PC-3 (cell line): ENCODE measurements around the gene SVOP. TPM values are rescaled to one million over a fixed set of nuclear protein-coding genes. Genes with fewer than 3 reads are reported as not detected.

Source experiments
- ATAC-seq: fragments of 200-7000 bp; cut with Tn5 transposase; 2 replicates; pipeline ENCODE4 v1.9.1; 2020; ENCODE audit warnings: mild to moderate bottlenecking, moderate library complexity
- BruUV-seq: library from RNA; stranded (reverse); fragments of 400-500 nt; replicated peaks from 2 replicates; lab custom pipeline; 2021; lab: Mats Ljungman, UMichigan
- CTCF ChIA-PET: fragments of 300-600 bp; sonication (Branson Sonifier 250); formaldehyde crosslinking; loops from one replicate; lab custom pipeline; 2022; ENCODE audit warnings: antibody characterized with exemption; lab: Charles Lee
- POLR2A ChIA-PET: fragments of 300-600 bp; sonication (Branson Sonifier 250); formaldehyde crosslinking; loops from one replicate; lab custom pipeline; 2022; ENCODE audit warnings: antibody characterized with exemption; ENCODE audit not compliant: unreplicated experiment; lab: Charles Lee
- DNase-seq: peaks from one replicate; pipeline ENCODE4 v3.0.0-alpha.2; 2015
- H2AFZ ChIP-seq: fragments of 300-600 bp; sonication (generic); 2 replicates; pipeline ENCODE4 v1.6.0; 2016; ENCODE audit warnings: antibody characterized with exemption, low read length
- H3F3A ChIP-seq: fragments of 300-600 bp; sonication (generic); one replicate; pipeline ENCODE4 v1.6.0; 2017; ENCODE audit warnings: antibody characterized with exemption, low read length, control low read depth, mild to moderate bottlenecking; ENCODE audit not compliant: unreplicated experiment
- H3K27ac ChIP-seq: fragments of 300-600 bp; sonication (generic); 2 replicates; pipeline ENCODE4 v1.5.1; 2016; ENCODE audit warnings: mild to moderate bottlenecking, low read length
- H3K27me3 ChIP-seq: fragments of 300-600 bp; sonication (generic); 2 replicates; pipeline ENCODE4 v1.6.1; 2016; ENCODE audit warnings: low read length, mixed read lengths
- H3K36me3 ChIP-seq: fragments of 300-600 bp; sonication (generic); 2 replicates; pipeline ENCODE4 v1.6.1; 2016; ENCODE audit warnings: low read depth, mixed run types, low read length, mixed read lengths
- H3K4me1 ChIP-seq: fragments of 300-600 bp; sonication (generic); 2 replicates; pipeline ENCODE4 v1.5.1; 2016; ENCODE audit warnings: low read length; ENCODE audit not compliant: insufficient read depth
- H3K4me2 ChIP-seq: fragments of 300-600 bp; sonication (generic); 2 replicates; pipeline ENCODE4 v1.6.0; 2016; ENCODE audit warnings: low read length
- H3K4me3 ChIP-seq: fragments of 300-600 bp; sonication (generic); 2 replicates; pipeline ENCODE4 v1.5.1; 2016; ENCODE audit warnings: mild to moderate bottlenecking, low read length, mixed read lengths
- H3K79me2 ChIP-seq: fragments of 300-600 bp; sonication (generic); 2 replicates; pipeline ENCODE4 v1.6.1; 2017; ENCODE audit warnings: low read length, mixed read lengths
- H3K9ac ChIP-seq: fragments of 300-600 bp; sonication (generic); 2 replicates; pipeline ENCODE4 v1.6.0; 2016; ENCODE audit warnings: mild to moderate bottlenecking, low read length
- H3K9me2 ChIP-seq: fragments of 300-600 bp; sonication (generic); replicated peaks from 2 replicates; pipeline ENCODE4 v1.6.1; 2016; ENCODE audit warnings: mixed run types, low read length, mixed read lengths
- H3K9me3 ChIP-seq: fragments of 300-600 bp; sonication (generic); 2 replicates; pipeline ENCODE4 v1.6.1; 2016; ENCODE audit warnings: low read length, mixed read lengths
- H4K20me1 ChIP-seq: fragments of 300-600 bp; sonication (generic); 2 replicates; pipeline ENCODE4 v1.6.1; 2016; ENCODE audit warnings: low read length, mixed read lengths
- EZH2 ChIP-seq: fragments of 300-600 bp; sonication (generic); IDR thresholded peaks from one replicate; pipeline ENCODE4 v1.6.1; 2017; ENCODE audit warnings: antibody characterized with exemption, mild to moderate bottlenecking, low read length; ENCODE audit not compliant: unreplicated experiment
- EZH2phosphoT487 ChIP-seq: fragments of 300-600 bp; sonication (generic); IDR thresholded peaks from 2 replicates; pipeline ENCODE4 v1.6.1; 2018; ENCODE audit warnings: mild to moderate bottlenecking, antibody characterized with exemption, low read length, borderline replicate concordance
- intact Hi-C: fragments of 100-400 bp; cut with micrococcal nuclease; formaldehyde crosslinking; loops from 2 replicates; pipeline ENCODE4 v1.9.0; 2023
- total RNA-seq: library from RNA; depleted of rRNA; stranded (reverse); fragments of >200 nt; gene quantifications from 2 replicates; pipeline ENCODE4 v1.2.3, GENCODE V29; 2014
- TF ChIP-seq, protein P1 (sequence below): fragments of 300-600 bp; sonication (generic); conservative IDR thresholded peaks from 2 replicates; pipeline ENCODE4 v1.5.1; 2017; ENCODE audit warnings: antibody characterized with exemption, low read depth, mild to moderate bottlenecking, low read length

SVOP gene
- total RNA-seq, 1 experiment from 2014 or later: not detected

DNA sequence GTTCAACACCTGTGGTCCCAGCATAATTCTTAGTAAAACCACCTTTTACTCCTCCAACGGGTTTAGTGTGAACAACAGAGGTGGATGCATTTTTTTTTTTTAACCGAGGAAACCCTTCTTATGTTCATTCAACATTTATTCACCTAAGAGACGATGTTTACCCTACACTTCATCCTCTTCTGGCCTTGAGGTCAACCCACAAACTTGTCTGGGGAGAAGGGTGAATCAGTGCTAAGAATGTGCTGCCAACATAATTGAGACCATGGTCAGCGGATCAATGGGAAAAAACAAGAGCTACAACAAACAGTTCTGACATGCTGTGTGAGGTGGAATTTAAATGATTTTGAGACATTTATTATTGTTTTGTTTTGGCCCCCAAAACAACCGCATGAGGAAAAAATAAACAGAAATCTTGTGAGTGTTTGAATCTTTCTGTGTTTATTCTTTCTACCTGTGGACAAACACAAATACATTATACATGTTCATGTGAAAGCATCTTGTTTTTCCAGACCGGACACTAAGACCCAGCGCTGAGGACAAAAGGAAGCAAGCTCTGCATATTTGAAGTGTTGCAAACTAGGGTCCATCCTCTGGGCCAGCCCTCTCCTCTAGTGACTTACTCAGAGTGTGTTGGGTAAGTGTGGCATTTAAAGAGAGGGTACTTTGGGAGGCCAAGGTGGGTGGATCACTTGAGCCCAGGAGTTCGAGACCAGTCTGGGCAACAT, 26.4 kb upstream of the SVOP start:
- no peak for TF ChIP-seq EZH2phosphoT487
- TF ChIP-seq EZH2: no peak
- TF ChIP-seq, protein P1, sequence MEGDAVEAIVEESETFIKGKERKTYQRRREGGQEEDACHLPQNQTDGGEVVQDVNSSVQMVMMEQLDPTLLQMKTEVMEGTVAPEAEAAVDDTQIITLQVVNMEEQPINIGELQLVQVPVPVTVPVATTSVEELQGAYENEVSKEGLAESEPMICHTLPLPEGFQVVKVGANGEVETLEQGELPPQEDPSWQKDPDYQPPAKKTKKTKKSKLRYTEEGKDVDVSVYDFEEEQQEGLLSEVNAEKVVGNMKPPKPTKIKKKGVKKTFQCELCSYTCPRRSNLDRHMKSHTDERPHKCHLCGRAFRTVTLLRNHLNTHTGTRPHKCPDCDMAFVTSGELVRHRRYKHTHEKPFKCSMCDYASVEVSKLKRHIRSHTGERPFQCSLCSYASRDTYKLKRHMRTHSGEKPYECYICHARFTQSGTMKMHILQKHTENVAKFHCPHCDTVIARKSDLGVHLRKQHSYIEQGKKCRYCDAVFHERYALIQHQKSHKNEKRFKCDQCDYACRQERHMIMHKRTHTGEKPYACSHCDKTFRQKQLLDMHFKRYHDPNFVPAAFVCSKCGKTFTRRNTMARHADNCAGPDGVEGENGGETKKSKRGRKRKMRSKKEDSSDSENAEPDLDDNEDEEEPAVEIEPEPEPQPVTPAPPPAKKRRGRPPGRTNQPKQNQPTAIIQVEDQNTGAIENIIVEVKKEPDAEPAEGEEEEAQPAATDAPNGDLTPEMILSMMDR: no peak
- no peaks in the 10 kb centered on the region for H3K79me2 ChIP-seq
- H2AFZ ChIP-seq: no peak overlapping the region
- intact Hi-C loops: no loop called here
- H3K4me2 ChIP-seq: peak overlapping the region; percentile 18; the same call in 1 of the 2 replicates
- ATAC-seq: no peak; the same call in 1 of the 2 replicates
- no peaks in the 10 kb centered on the region for H3K36me3 ChIP-seq
- ChIA-PET POLR2A (interaction anchor here (0.7 kb wide), 1 partner anchor 288 kb away, joined by 3 read pairs; no protein-coding TSS in a partner anchor), CTCF (no interaction called here)
- no peak overlapping the region for H3K4me3 ChIP-seq
- no peak overlapping the region for H3K9ac ChIP-seq
- BruUV-seq: no TSS peak
- no peaks in the 10 kb centered on the region for H3K9me3 ChIP-seq
- no peaks in the 10 kb centered on the region for H3F3A ChIP-seq
- no peaks in the 10 kb centered on the region for H4K20me1 ChIP-seq
- H3K27me3 ChIP-seq: peaks cover 30% of the 10 kb centered on the region
- H3K9me2 ChIP-seq: no peaks in the 10 kb centered on the region
- DNase-seq: peak; percentile 73
- no peak overlapping the region for H3K27ac ChIP-seq
- H3K4me1 ChIP-seq: peaks cover 14% of the 10 kb centered on the region

DNA sequence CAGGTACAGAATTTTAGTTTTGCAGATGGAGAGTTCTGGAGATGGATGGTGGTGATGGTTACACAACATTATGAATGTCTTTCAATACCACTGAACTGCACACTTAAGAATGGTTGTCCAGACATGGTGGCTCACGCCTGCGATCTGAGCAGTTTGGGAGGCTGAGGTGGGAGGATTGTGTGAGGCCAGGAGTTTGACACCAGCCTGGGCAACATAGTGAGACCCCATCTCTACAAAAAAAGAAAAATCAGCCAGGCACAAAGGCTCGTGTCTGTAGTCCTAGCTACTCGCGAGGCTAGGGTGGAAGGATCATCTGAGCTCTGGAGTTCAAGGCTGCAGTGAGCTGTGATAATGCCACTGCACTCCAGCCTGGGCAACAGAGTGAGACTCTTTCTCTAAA, 23.4 kb upstream of the SVOP start:
- Histone ChIP-seq H3K4me1 (peaks cover 9% of the 10 kb centered on the region; the same call in 1 of the 2 replicates), H3K36me3 (no peaks in the 10 kb centered on the region), H3K4me3 (no peak overlapping the region), H3K9me2 (no peaks in the 10 kb centered on the region), H3F3A (no peaks in the 10 kb centered on the region), H3K9ac (no peak overlapping the region), H3K27me3 (peaks cover 35% of the 10 kb centered on the region), H2AFZ (no peak overlapping the region), H3K79me2 (no peaks in the 10 kb centered on the region), H3K27ac (no peak overlapping the region), H3K9me3 (no peaks in the 10 kb centered on the region), H3K4me2 (no peak overlapping the region), H4K20me1 (no peaks in the 10 kb centered on the region)
- ChIA-PET CTCF (no interaction called here), POLR2A (interaction anchor here (0.5 kb wide), 1 partner anchor 348 kb away, joined by 6 read pairs; no protein-coding TSS in a partner anchor)
- intact Hi-C loops: no loop called here
- no peak for TF ChIP-seq EZH2phosphoT487
- DNase-seq (no peak), ATAC-seq (no peak)
- BruUV-seq: no TSS peak

DNA sequence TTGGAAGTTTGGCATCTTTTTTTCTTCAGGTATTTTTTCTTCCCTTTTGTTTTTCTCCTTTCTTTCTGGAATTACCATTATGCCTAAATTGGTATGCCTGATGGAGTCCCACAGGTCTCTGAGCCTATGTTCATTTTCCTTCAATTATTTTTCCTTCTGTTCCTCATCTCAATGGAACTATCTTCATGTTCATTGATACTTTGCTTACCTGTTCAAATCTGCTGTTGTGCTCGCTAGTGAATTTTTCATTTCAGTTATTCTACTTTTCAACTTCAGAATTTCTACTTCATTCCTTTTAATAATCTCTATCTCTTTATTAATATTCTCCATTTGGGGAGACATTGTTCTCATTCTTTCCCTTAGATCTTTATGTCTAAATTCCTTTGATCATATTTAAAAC, 16.1 kb upstream of the SVOP start:
- Histone ChIP-seq H3K9me2 (no peaks in the 10 kb centered on the region), H3K9me3 (peaks cover 5% of the 10 kb centered on the region; the same call in 1 of the 2 replicates), H3K9ac (no peak overlapping the region), H4K20me1 (no peaks in the 10 kb centered on the region), H3K27ac (no peak overlapping the region), H3K36me3 (no peaks in the 10 kb centered on the region), H3K4me2 (no peak overlapping the region), H3K4me1 (no peaks in the 10 kb centered on the region), H3K79me2 (no peaks in the 10 kb centered on the region), H3K4me3 (no peak overlapping the region), H2AFZ (no peak overlapping the region), H3K27me3 (peaks cover 2% of the 10 kb centered on the region; the same call in 1 of the 2 replicates), H3F3A (no peaks in the 10 kb centered on the region)
- CTCF ChIA-PET: no interaction called here
- TF ChIP-seq EZH2phosphoT487 (no peak), EZH2 (no peak)
- TF ChIP-seq, protein P1: no peak
- POLR2A ChIA-PET: no interaction called here
- intact Hi-C loops: no loop called here
- BruUV-seq: no TSS peak
- no peak for DNase-seq
- ATAC-seq: no peak
